ENCODE measurements around the gene TPCN2.
A peak's percentile ranks its signal among the peaks of the same experiment; 100 is the strongest.
"Not testable (repeated sequence)": the region's sequence is repeated elsewhere in the genome, so short reads cannot be mapped to it uniquely, and the experiment has no call there.

Gene TPCN2

GRCh38 chr11:69076129-69076791 lies 27.5 kb downstream of the TPCN2 start:
- DNase-seq (ENCODE audit: low spot score) = no peak

GRCh38 chr11:69076977-69077376 lies 28.2 kb downstream of the TPCN2 start:
- not testable (repeated sequence) for DNase-seq (ENCODE audit: low spot score)

- no peak for DNase-seq (ENCODE audit: low spot score)
These were observed 29.8 kb downstream of the TPCN2 start for GRCh38 chr11:69078508-69078907.

GRCh38 chr11:69078930-69079605 lies 30.3 kb downstream of the TPCN2 start:
- no peak for DNase-seq (ENCODE audit: low spot score)

GRCh38 chr11:69079661-69080256 lies 31.0 kb downstream of the TPCN2 start:
- DNase-seq (ENCODE audit: low spot score) = no peak

GRCh38 chr11:69080257-69080995 lies 31.7 kb downstream of the TPCN2 start:
- no peak for DNase-seq (ENCODE audit: low spot score)

GRCh38 chr11:69081180-69081579 lies 32.4 kb downstream of the TPCN2 start:
- no peak for DNase-seq (ENCODE audit: low spot score)

GRCh38 chr11:69083531-69084247 lies 35.0 kb downstream of the TPCN2 start:
- no peak for DNase-seq (ENCODE audit: low spot score)

GRCh38 chr11:69084371-69084770 lies 35.6 kb downstream of the TPCN2 start:
- no peak for DNase-seq (ENCODE audit: low spot score)

- no peak for DNase-seq (ENCODE audit: low spot score)
These were observed 36.9 kb downstream of the TPCN2 start for GRCh38 chr11:69085490-69086095.

GRCh38 chr11:69086152-69087132 lies 37.7 kb downstream of the TPCN2 start:
- DNase-seq (ENCODE audit: low spot score) = no peak

GRCh38 chr11:69087133-69087524 lies 38.4 kb downstream of the TPCN2 start:
- no peak for DNase-seq (ENCODE audit: low spot score)

- DNase-seq (ENCODE audit: low spot score) = no peak
These were observed 39.1 kb downstream of the TPCN2 start for GRCh38 chr11:69087811-69088210.

- DNase-seq (ENCODE audit: low spot score) = peak; percentile 57
These were observed 40.0 kb downstream of the TPCN2 start for GRCh38 chr11:69088676-69089146.

GRCh38 chr11:69089258-69089657 lies 40.5 kb downstream of the TPCN2 start:
- DNase-seq (ENCODE audit: low spot score) = no peak

- DNase-seq (ENCODE audit: low spot score) = no peak
These were observed 43.0 kb downstream of the TPCN2 start for GRCh38 chr11:69091638-69092165.

- DNase-seq (ENCODE audit: low spot score) = no peak
These were observed 43.5 kb downstream of the TPCN2 start for GRCh38 chr11:69092263-69092662.

GRCh38 chr11:69093106-69093505 lies 44.4 kb downstream of the TPCN2 start:
- DNase-seq (ENCODE audit: low spot score) = no peak

- no peak for DNase-seq (ENCODE audit: low spot score)
These were observed 45.6 kb downstream of the TPCN2 start for GRCh38 chr11:69094111-69094914.

Data from kidney capillary endothelial cell (primary cell).